HEK293T (cell line): ENCODE data around the gene MXD3.
A peak's percentile ranks its signal among the peaks of the same experiment; 100 is the strongest.

ENCODE experiments used
- CTCF ChIA-PET: fragments of 350-600 bp; formaldehyde crosslinking; extraction: SDS; loops from one replicate; lab custom pipeline; 2021; ENCODE audit warnings: antibody characterized with exemption, inconsistent platforms; lab: Yijun Ruan, JAX
- POLR2A ChIA-PET: fragments of 350-600 bp; formaldehyde crosslinking; extraction: SDS; loops from one replicate; lab custom pipeline; 2020; ENCODE audit warnings: antibody characterized with exemption, inconsistent platforms; lab: Yijun Ruan, JAX
- DNase-seq: peaks from one replicate; pipeline ENCODE4 v3.0.0; 2012; ENCODE audit warnings: mixed read lengths; ENCODE audit errors: extremely low spot score
- ARNT ChIP-seq: fragments of 450-650 bp; IDR thresholded peaks from 2 replicates; pipeline ENCODE4 v1.6.1; 2017; ENCODE audit warnings: mild to moderate bottlenecking
- BHLHE40 ChIP-seq: fragments of 450-650 bp; IDR thresholded peaks from 2 replicates; pipeline ENCODE4 v1.6.1; 2016; ENCODE audit warnings: mild to moderate bottlenecking, moderate library complexity, borderline replicate concordance
- CTBP1 ChIP-seq: fragments of 450-650 bp; IDR thresholded peaks from 2 replicates; pipeline ENCODE4 v1.6.1; 2016; ENCODE audit warnings: borderline replicate concordance
- ELF4 ChIP-seq: fragments of 450-650 bp; IDR thresholded peaks from 2 replicates; pipeline ENCODE4 v1.6.1; 2017; ENCODE audit warnings: antibody characterized with exemption
- FOXA1 ChIP-seq: fragments of 450-650 bp; IDR thresholded peaks from 2 replicates; pipeline ENCODE4 v1.6.1; 2016; ENCODE audit warnings: mild to moderate bottlenecking
- FOXK2 ChIP-seq: fragments of 450-650 bp; IDR thresholded peaks from 2 replicates; pipeline ENCODE4 v1.6.1; 2016; ENCODE audit warnings: mild to moderate bottlenecking
- FOXM1 ChIP-seq: fragments of 450-650 bp; IDR thresholded peaks from 2 replicates; pipeline ENCODE4 v1.6.1; 2017; ENCODE audit warnings: mild to moderate bottlenecking, borderline replicate concordance
- HDGF ChIP-seq: fragments of 450-650 bp; IDR thresholded peaks from 2 replicates; pipeline ENCODE4 v1.6.1; 2017; ENCODE audit warnings: antibody characterized with exemption, borderline replicate concordance
- L3MBTL2 ChIP-seq: fragments of 450-650 bp; conservative IDR thresholded peaks from 2 replicates; pipeline ENCODE4 v1.6.1; 2016; ENCODE audit warnings: mild to moderate bottlenecking
- LEF1 ChIP-seq: fragments of 450-650 bp; IDR thresholded peaks from 2 replicates; pipeline ENCODE4 v1.6.1; 2017; ENCODE audit warnings: mild to moderate bottlenecking, borderline replicate concordance
- NFRKB ChIP-seq: fragments of 450-650 bp; IDR thresholded peaks from 2 replicates; pipeline ENCODE4 v1.6.1; 2016; ENCODE audit warnings: mild to moderate bottlenecking, moderate library complexity
- SP1 ChIP-seq: fragments of 450-650 bp; IDR thresholded peaks from 2 replicates; pipeline ENCODE4 v1.6.1; 2017
- SUZ12 ChIP-seq: fragments of 450-650 bp; IDR thresholded peaks from 2 replicates; pipeline ENCODE4 v1.6.1; 2016; ENCODE audit warnings: mild to moderate bottlenecking
- TARDBP ChIP-seq: fragments of 450-650 bp; IDR thresholded peaks from 2 replicates; pipeline ENCODE4 v1.6.1; 2016
- ZNF384 ChIP-seq: fragments of 450-650 bp; IDR thresholded peaks from 2 replicates; pipeline ENCODE4 v1.6.1; 2016
- TF ChIP-seq, protein P1 (sequence below): fragments of 450-650 bp; IDR thresholded peaks from 2 replicates; pipeline ENCODE4 v1.6.1; 2016

Gene MXD3

DNA sequence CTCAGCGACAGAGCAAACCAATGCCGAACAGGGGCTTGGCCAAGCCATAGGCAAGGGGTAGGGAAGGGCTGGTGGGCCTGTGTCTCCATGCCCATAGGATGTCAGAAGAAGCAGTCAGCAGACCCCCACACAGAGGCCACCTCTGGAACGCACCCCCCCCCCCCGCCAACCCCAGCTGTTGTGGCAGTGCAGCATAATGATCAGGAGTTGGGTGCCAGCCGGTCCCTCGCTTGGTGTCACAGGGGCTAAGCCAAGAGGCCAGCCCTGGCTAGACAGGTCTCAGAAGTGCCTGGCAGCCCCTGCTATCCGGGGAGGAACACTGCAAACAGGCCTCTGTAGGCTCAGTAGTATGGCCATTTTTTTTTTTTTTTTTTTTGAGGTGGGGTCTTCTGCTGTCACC, 3.7 kb upstream of the MXD3 start:
- POLR2A ChIA-PET = interaction anchor here (1.1 kb wide), 1 partner anchor 52 kb away, joined by 3 read pairs; no protein-coding TSS in a partner anchor
- CTCF ChIA-PET = no interaction called here
- TF ChIP-seq NFRKB = no peak
- TF ChIP-seq L3MBTL2 = no peak
- no peak for TF ChIP-seq FOXM1
- no peak for TF ChIP-seq HDGF
- TF ChIP-seq FOXA1 = no peak
- no peak for TF ChIP-seq CTBP1
- no peak for TF ChIP-seq TARDBP
- no peak for DNase-seq

- ChIA-PET POLR2A (interaction anchor here (1.1 kb wide), 1 partner anchor 52 kb away, joined by 3 read pairs; no protein-coding TSS in a partner anchor), CTCF (no interaction called here)
- DNase-seq = no peak
- TF ChIP-seq ELF4 = no peak
- TF ChIP-seq LEF1 = no peak
- TF ChIP-seq NFRKB = no peak
- TF ChIP-seq TARDBP = no peak
- no peak for TF ChIP-seq CTBP1
- no peak for TF ChIP-seq ZNF384
- TF ChIP-seq, protein P1, sequence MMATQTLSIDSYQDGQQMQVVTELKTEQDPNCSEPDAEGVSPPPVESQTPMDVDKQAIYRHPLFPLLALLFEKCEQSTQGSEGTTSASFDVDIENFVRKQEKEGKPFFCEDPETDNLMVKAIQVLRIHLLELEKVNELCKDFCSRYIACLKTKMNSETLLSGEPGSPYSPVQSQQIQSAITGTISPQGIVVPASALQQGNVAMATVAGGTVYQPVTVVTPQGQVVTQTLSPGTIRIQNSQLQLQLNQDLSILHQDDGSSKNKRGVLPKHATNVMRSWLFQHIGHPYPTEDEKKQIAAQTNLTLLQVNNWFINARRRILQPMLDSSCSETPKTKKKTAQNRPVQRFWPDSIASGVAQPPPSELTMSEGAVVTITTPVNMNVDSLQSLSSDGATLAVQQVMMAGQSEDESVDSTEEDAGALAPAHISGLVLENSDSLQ = no peak
- no peak for TF ChIP-seq HDGF
- no peak for TF ChIP-seq FOXA1
- TF ChIP-seq ARNT = no peak
- no peak for TF ChIP-seq FOXK2
- TF ChIP-seq FOXM1 = no peak
- TF ChIP-seq SP1 = no peak
- no peak for TF ChIP-seq L3MBTL2
Observed at GRCh38 chr5:177314376-177315342, 3.0 kb upstream of the MXD3 start.

- DNase-seq = no peak
- TF ChIP-seq ARNT = no peak
- no peak for TF ChIP-seq FOXM1
- no peak for TF ChIP-seq HDGF
- TF ChIP-seq TARDBP = no peak
- TF ChIP-seq FOXK2 = no peak
- no peak for TF ChIP-seq CTBP1
- no peak for TF ChIP-seq ZNF384
- TF ChIP-seq L3MBTL2 = no peak
- no peak for TF ChIP-seq NFRKB
- no peak for TF ChIP-seq ELF4
- TF ChIP-seq BHLHE40 = no peak
- no peak for TF ChIP-seq SUZ12
- TF ChIP-seq, protein P1 = no peak
- CTCF ChIA-PET = interaction anchor here (0.5 to 0.9 kb wide), 2 partner anchors 90 to 843 kb away, joined by 3 read pairs; no protein-coding TSS in a partner anchor
- POLR2A ChIA-PET = interaction anchor here (1.0 to 2.3 kb wide), 4 partner anchors 10 to 142 kb away, joined by 3 to 10 read pairs (median 5); partner anchors contain the start of genes GRK6, PRELID1 and RAB24
Observed at GRCh38 chr5:177313561-177314259, 2.0 kb upstream of the MXD3 start.

DNA sequence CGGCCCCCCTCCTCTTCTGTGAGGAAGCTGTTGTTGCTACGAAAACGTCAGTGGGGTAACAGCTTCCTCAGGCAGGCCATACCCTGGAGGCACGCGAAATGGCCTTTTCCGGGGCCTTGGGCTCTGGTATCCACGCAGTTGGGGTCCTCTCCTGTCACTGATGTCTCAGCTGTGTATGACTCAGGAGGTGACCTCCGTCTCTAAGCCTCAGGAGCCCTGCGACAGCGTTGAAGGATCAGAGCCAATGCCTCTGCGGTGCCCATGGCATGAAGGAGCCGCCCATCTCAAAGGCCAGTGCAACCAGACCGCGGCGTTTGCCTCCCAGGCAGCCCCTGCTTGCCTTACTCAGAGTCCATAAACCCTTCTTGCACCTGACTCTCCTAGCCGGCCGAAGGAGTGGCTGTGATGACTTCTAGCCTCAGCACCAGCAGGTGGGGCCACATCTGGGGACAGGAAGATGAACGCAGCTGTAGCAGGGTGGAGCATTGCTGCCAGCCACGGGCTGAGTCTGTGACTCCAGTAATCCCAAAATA, 1.0 kb upstream of the MXD3 start:
- DNase-seq = peak; percentile 35
- CTCF ChIA-PET = interaction anchor here (0.9 kb wide), 1 partner anchor 91 kb away, joined by 3 read pairs; no protein-coding TSS in a partner anchor
- POLR2A ChIA-PET = interaction anchor here (0.8 to 2.3 kb wide), 15 partner anchors 9 to 280 kb away, joined by 3 to 10 read pairs (median 5); partner anchors contain the start of genes GRK6, LMAN2, PRELID1 and RAB24
- TF ChIP-seq FOXK2 (no peak), HDGF (0 out of 2 replicates have a peak, but pooled peaks have one; percentile 52), SUZ12 (no peak), FOXM1 (no peak), TARDBP (no peak), CTBP1 (no peak), LEF1 (no peak)

DNA sequence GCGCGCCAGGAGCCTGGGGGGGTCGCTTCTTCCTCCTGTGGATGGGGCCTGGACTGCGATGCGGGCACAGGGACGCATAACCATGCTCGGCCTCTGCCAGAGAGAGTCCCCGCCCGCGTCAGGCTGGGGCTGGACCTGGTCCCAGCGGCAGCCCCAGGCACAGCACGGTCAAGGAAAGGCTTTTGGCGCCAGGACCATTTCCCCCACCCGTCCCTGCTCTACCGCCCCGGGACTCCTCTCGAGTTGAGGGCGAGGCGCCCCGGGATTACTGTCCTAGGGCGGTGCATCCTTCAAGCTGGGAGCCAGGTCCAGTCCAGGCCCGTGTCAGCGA, 341 bp downstream of the MXD3 start:
- CTCF ChIA-PET = interaction anchor here (2.4 to 3.0 kb wide), 2 partner anchors 12 to 59 kb away, joined by 10 to 35 read pairs; no protein-coding TSS in a partner anchor
- DNase-seq = no peak
- TF ChIP-seq L3MBTL2 (no peak), FOXM1 (no peak), TARDBP (no peak), FOXA1 (no peak), NFRKB (no peak), ZNF384 (no peak), CTBP1 (no peak), ELF4 (no peak), SUZ12 (no peak), LEF1 (no peak), FOXK2 (no peak), SP1 (no peak), BHLHE40 (no peak), ARNT (no peak), HDGF (no peak)
- TF ChIP-seq, protein P1 = no peak
- POLR2A ChIA-PET = interaction anchor here (1.4 to 2.3 kb wide), 3 partner anchors 8 to 79 kb away, joined by 5 to 10 read pairs (median 7); partner anchors contain the start of genes PRELID1 and RAB24
